ENCODE data around the gene WIPF3. TPM values are rescaled to one million over a fixed set of nuclear protein-coding genes. Genes with fewer than 3 reads are reported as not detected.
"Not testable (repeated sequence)": the region's sequence is repeated elsewhere in the genome, so short reads cannot be mapped to it uniquely, and the experiment has no call there.

WIPF3 gene
- total RNA-seq, 2 experiments from 2014 or later: not detected

- POLR2A ChIA-PET: no interaction called here
- Mint-ChIP-seq H3K9me3 (no peaks in the 10 kb centered on the region), H3K27ac (no peak overlapping the region), H3K4me1 (no peaks in the 10 kb centered on the region), H3K27me3 (peaks cover 9% of the 10 kb centered on the region), H3K36me3 (no peaks in the 10 kb centered on the region), H3K4me3 (peak overlapping the region; percentile 20)
- ATAC-seq (ENCODE audit: low read depth) (no peak), DNase-seq (no peak)
These were observed 78.3 kb downstream of the WIPF3 start for GRCh38 chr7:29884399-29885272.

GRCh38 chr7:29885626-29886025 lies 79.3 kb downstream of the WIPF3 start:
- Mint-ChIP-seq H3K4me3 (no peak overlapping the region), H3K27ac (no peak overlapping the region), H3K9me3 (no peaks in the 10 kb centered on the region), H3K4me1 (no peaks in the 10 kb centered on the region), H3K27me3 (peaks cover 9% of the 10 kb centered on the region), H3K36me3 (no peaks in the 10 kb centered on the region)
- DNase-seq (no peak), ATAC-seq (ENCODE audit: low read depth) (no peak)
- POLR2A ChIA-PET: no interaction called here

DNA sequence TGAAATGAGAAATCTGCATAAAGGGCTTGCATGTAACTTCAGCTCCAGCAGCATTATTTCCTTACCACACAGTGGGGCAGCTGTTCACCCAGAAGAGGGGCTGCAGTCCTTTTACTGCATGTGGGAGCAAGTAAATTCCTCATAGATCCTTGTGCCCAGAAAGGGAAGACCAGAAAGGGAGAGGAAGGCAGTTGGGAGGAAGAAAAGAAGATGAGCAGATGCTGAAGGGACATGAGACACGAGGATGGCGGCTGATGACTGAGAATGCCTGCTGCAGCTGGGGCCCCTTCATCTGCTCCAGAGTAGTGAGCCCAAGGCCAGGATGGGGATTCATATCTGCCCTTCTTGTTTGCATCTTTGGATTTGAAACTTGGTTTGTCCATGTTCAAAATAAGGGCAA lies 80.5 kb downstream of the WIPF3 start:
- DNase-seq: no peak
- H3K9me3 Mint-ChIP-seq: no peaks in the 10 kb centered on the region
- ATAC-seq (ENCODE audit: low read depth): no peak
- POLR2A ChIA-PET: no interaction called here
- H3K4me1 Mint-ChIP-seq: no peaks in the 10 kb centered on the region
- H3K27ac Mint-ChIP-seq: no peak overlapping the region
- H3K27me3 Mint-ChIP-seq: peaks cover 9% of the 10 kb centered on the region
- no peaks in the 10 kb centered on the region for H3K36me3 Mint-ChIP-seq
- H3K4me3 Mint-ChIP-seq: no peak overlapping the region

DNA sequence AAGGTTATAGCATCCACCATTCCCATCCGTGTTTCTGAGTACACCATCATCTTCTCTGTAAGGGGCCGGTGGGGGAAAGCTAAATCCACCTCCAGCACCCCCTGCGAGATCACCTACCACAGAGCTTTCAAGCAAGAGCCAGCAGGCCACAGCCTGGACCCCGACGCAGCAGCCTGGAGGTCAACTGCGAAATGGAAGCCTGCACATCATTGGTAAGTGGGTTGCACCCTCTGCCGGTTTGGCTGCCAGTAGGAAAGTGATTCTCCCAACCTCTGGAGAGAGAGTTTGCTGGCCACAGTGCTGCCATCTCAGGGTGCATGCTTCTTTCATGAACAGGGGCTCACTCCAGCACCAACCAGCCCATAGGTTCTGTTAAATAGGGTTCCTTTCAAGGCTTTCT lies 81.7 kb downstream of the WIPF3 start:
- Mint-ChIP-seq H3K9me3 (no peaks in the 10 kb centered on the region), H3K36me3 (no peaks in the 10 kb centered on the region), H3K4me3 (no peak overlapping the region), H3K27ac (no peak overlapping the region), H3K27me3 (peaks cover 7% of the 10 kb centered on the region), H3K4me1 (no peaks in the 10 kb centered on the region)
- DNase-seq: no peak
- POLR2A ChIA-PET: no interaction called here
- ATAC-seq (ENCODE audit: low read depth): no peak

- H3K4me3 Mint-ChIP-seq: no peak overlapping the region
- H3K27me3 Mint-ChIP-seq: peaks cover 3% of the 10 kb centered on the region
- no peaks in the 10 kb centered on the region for H3K4me1 Mint-ChIP-seq
- no peak for DNase-seq
- no peaks in the 10 kb centered on the region for H3K36me3 Mint-ChIP-seq
- H3K27ac Mint-ChIP-seq: no peak overlapping the region
- no peaks in the 10 kb centered on the region for H3K9me3 Mint-ChIP-seq
- POLR2A ChIA-PET: no interaction called here
- no peak for ATAC-seq (ENCODE audit: low read depth)
These were observed 83.0 kb downstream of the WIPF3 start for GRCh38 chr7:29889288-29889687.

DNA sequence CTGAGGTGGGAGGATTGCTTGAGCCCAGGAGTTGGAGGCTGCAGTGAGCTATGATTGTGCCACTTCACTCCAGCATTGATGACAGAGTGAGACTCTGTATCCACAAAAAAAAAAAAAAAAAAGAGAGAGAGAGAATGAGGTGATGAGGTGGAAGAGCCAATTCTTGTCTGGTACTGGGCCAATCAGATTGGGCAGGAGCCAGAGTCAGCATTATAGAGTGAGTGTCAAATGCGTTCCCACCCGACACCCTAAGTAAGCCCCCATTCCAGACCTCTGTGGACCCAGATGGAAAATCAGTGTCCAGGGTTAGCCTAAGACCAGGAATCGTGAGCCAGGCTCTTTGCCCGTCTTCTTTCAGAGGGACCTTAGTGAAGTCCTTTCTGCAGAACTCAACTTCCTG lies 83.9 kb downstream of the WIPF3 start:
- POLR2A ChIA-PET: interaction anchor here (0.6 kb wide), 1 partner anchor 12 kb away, joined by 3 read pairs; no protein-coding TSS in a partner anchor
- no peaks in the 10 kb centered on the region for H3K36me3 Mint-ChIP-seq
- H3K9me3 Mint-ChIP-seq: no peaks in the 10 kb centered on the region
- H3K27me3 Mint-ChIP-seq: no peaks in the 10 kb centered on the region
- H3K27ac Mint-ChIP-seq: no peak overlapping the region
- DNase-seq (no peak), ATAC-seq (ENCODE audit: low read depth) (no peak)
- no peaks in the 10 kb centered on the region for H3K4me1 Mint-ChIP-seq
- no peak overlapping the region for H3K4me3 Mint-ChIP-seq

- H3K36me3 Mint-ChIP-seq; H3K27me3 Mint-ChIP-seq; H3K27ac Mint-ChIP-seq; H3K4me1 Mint-ChIP-seq; POLR2A ChIA-PET; H3K9me3 Mint-ChIP-seq; H3K4me3 Mint-ChIP-seq; ATAC-seq (ENCODE audit: low read depth); DNase-seq: not testable (repeated sequence)
These were observed 84.5 kb downstream of the WIPF3 start for GRCh38 chr7:29890786-29891185.

GRCh38 chr7:29891766-29892165 lies 85.5 kb downstream of the WIPF3 start:
- H3K4me1 Mint-ChIP-seq: no peaks in the 10 kb centered on the region
- no peak overlapping the region for H3K4me3 Mint-ChIP-seq
- POLR2A ChIA-PET: no interaction called here
- H3K9me3 Mint-ChIP-seq: no peaks in the 10 kb centered on the region
- DNase-seq (no peak), ATAC-seq (ENCODE audit: low read depth) (no peak)
- no peaks in the 10 kb centered on the region for H3K36me3 Mint-ChIP-seq
- peaks cover 3% of the 10 kb centered on the region for H3K27me3 Mint-ChIP-seq
- no peak overlapping the region for H3K27ac Mint-ChIP-seq

DNA sequence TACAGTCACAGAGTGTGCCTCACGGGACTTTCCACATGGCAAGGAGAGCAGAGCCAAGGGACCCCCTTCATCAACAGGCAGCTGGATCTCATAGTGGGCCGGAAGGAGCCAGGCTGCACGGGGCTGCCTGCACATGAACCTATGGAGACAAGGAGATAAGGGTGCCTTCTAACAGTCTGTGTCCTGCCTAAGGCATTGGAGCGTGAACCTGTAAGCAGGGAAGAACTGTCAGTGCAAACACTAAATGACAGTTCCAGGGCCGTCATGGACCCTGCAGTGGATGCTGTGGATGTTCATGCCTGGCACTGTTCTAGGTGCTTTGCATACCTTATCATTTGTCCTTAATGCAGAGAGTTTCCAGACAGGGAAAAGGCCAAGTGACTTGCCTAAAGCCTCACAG lies 85.9 kb downstream of the WIPF3 start:
- Mint-ChIP-seq H3K4me1 (no peaks in the 10 kb centered on the region), H3K4me3 (no peak overlapping the region), H3K27me3 (peaks cover 3% of the 10 kb centered on the region), H3K27ac (no peak overlapping the region), H3K36me3 (no peaks in the 10 kb centered on the region), H3K9me3 (no peaks in the 10 kb centered on the region)
- ATAC-seq (ENCODE audit: low read depth) (no peak), DNase-seq (no peak)
- POLR2A ChIA-PET: no interaction called here

DNA sequence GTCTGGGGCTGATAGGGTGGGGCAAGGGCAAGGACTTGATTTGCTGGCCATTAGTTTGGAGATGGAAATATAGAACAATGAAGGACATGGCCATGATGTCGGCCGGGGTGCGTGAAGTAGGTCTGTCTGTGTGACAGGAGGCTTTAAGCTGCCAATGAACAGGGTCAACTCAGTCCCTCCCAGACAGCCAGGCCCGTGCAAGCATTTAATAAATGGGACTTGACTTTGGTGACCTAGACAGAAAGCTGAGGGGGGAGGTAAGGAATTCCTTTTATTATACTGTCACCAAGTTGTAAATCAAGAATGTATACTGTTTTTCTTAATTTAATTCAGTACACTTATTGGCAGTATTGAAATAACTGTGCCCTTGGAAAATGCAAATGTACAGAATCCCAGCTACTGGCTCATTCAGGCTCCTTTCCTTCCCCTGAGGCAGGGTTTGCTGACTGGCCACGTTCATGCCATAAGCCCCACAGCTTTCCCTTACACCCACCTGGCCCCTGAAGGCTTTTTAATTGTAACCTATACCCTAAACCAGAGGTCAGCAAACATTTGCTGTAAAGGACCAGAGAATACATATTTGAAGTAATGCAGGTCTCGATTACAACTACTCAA lies 87.2 kb downstream of the WIPF3 start:
- no peaks in the 10 kb centered on the region for H3K4me1 Mint-ChIP-seq
- no peak for ATAC-seq (ENCODE audit: low read depth)
- peaks cover 3% of the 10 kb centered on the region for H3K27me3 Mint-ChIP-seq
- no peak overlapping the region for H3K4me3 Mint-ChIP-seq
- DNase-seq: no peak
- no peak overlapping the region for H3K27ac Mint-ChIP-seq
- no peaks in the 10 kb centered on the region for H3K36me3 Mint-ChIP-seq
- no peaks in the 10 kb centered on the region for H3K9me3 Mint-ChIP-seq
- POLR2A ChIA-PET: no interaction called here

- POLR2A ChIA-PET: no interaction called here
- no peak for DNase-seq
- Mint-ChIP-seq H3K4me1 (no peaks in the 10 kb centered on the region), H3K9me3 (no peaks in the 10 kb centered on the region), H3K36me3 (no peaks in the 10 kb centered on the region), H3K27me3 (peaks cover 3% of the 10 kb centered on the region), H3K27ac (no peak overlapping the region), H3K4me3 (no peak overlapping the region)
- ATAC-seq (ENCODE audit: low read depth): no peak
These were observed 87.9 kb downstream of the WIPF3 start for GRCh38 chr7:29894256-29894655.

DNA sequence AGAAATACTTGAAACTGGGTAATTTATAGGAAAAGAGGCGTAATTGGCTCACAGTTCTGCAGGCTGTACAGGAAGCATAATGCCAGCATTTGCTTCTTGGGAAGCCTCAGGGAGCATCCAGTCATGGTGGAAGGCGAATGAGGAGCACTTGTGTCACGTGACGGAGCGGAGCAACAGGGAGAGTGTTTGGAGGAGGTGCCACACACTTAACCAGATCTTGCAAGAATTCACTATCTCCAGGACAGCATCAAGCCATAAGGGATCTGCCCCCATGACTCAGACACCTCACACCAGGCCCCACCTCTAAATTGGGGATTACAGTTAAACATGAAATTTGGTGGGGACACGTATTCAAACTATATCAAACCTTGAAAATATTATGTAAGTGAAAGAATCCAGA lies 89.3 kb downstream of the WIPF3 start:
- no peak overlapping the region for H3K27ac Mint-ChIP-seq
- no peak overlapping the region for H3K4me3 Mint-ChIP-seq
- peaks cover 3% of the 10 kb centered on the region for H3K27me3 Mint-ChIP-seq
- ATAC-seq (ENCODE audit: low read depth) (no peak), DNase-seq (no peak)
- POLR2A ChIA-PET: no interaction called here
- H3K36me3 Mint-ChIP-seq: no peaks in the 10 kb centered on the region
- peaks cover 1% of the 10 kb centered on the region for H3K4me1 Mint-ChIP-seq
- no peaks in the 10 kb centered on the region for H3K9me3 Mint-ChIP-seq

- no peak for ATAC-seq (ENCODE audit: low read depth)
- H3K36me3 Mint-ChIP-seq: no peaks in the 10 kb centered on the region
- H3K4me1 Mint-ChIP-seq: peaks cover 5% of the 10 kb centered on the region
- no peak overlapping the region for H3K4me3 Mint-ChIP-seq
- no peaks in the 10 kb centered on the region for H3K9me3 Mint-ChIP-seq
- POLR2A ChIA-PET: no interaction called here
- no peak for DNase-seq
- H3K27me3 Mint-ChIP-seq: peaks cover 3% of the 10 kb centered on the region
- no peak overlapping the region for H3K27ac Mint-ChIP-seq
These were observed 90.5 kb downstream of the WIPF3 start for GRCh38 chr7:29896685-29897411.

- no peak overlapping the region for H3K4me3 Mint-ChIP-seq
- H3K9me3 Mint-ChIP-seq: no peaks in the 10 kb centered on the region
- DNase-seq (no peak), ATAC-seq (ENCODE audit: low read depth) (no peak)
- H3K36me3 Mint-ChIP-seq: no peaks in the 10 kb centered on the region
- no peak overlapping the region for H3K27ac Mint-ChIP-seq
- peaks cover 3% of the 10 kb centered on the region for H3K27me3 Mint-ChIP-seq
- POLR2A ChIA-PET: no interaction called here
- peaks cover 5% of the 10 kb centered on the region for H3K4me1 Mint-ChIP-seq
These were observed 92.0 kb downstream of the WIPF3 start for GRCh38 chr7:29898301-29898700.

Measured in activated naive CD8-positive, alpha-beta T cell treated with anti-CD3 and anti-CD28 coated beads, Interleukin-2, amount 10 ng/mL, durations not matched to agents 7 days and 5 days (primary cell).